NT2/D1 (cell line): Measurements from ENCODE around the gene MAGEA3.
"Not testable (repeated sequence)": the region's sequence is repeated elsewhere in the genome, so short reads cannot be mapped to it uniquely, and the experiment has no call there.

Experiments used
- DNase-seq: peaks from one replicate; pipeline ENCODE4 v3.0.0-alpha.2; 2011; ENCODE audit warnings: low read depth, low spot score
- H3K27me3 ChIP-seq: 2 replicates; pipeline ENCODE4 v1.6.0; 2011; ENCODE audit warnings: mild to moderate bottlenecking; ENCODE audit not compliant: insufficient read length, insufficient read depth
- H3K36me3 ChIP-seq: 2 replicates; pipeline ENCODE4 v1.6.1; 2011; ENCODE audit warnings: mild to moderate bottlenecking, low read length, mixed read lengths; ENCODE audit not compliant: insufficient read depth, insufficient read length
- H3K4me1 ChIP-seq: 2 replicates; pipeline ENCODE4 v1.5.1; 2011; ENCODE audit not compliant: insufficient read depth, insufficient read length
- H3K4me3 ChIP-seq: 2 replicates; pipeline ENCODE4 v1.5.1; 2011; ENCODE audit warnings: low read depth; ENCODE audit not compliant: insufficient read length
- H3K9ac ChIP-seq: 2 replicates; pipeline ENCODE4 v1.6.0; 2011; ENCODE audit warnings: low read depth; ENCODE audit not compliant: insufficient read length
- H3K9me3 ChIP-seq: 2 replicates; pipeline ENCODE4 v1.5.1; 2011; ENCODE audit warnings: mild to moderate bottlenecking, low read length; ENCODE audit not compliant: insufficient read depth
- SUZ12 ChIP-seq: IDR thresholded peaks from 2 replicates; pipeline ENCODE4 v1.6.1; 2011; ENCODE audit not compliant: insufficient read length, insufficient read depth; ENCODE audit errors: extremely low read depth
- YY1 ChIP-seq: IDR thresholded peaks from 2 replicates; pipeline ENCODE4 v1.6.1; 2011; ENCODE audit not compliant: insufficient read length, insufficient read depth
- ZNF274 ChIP-seq: IDR thresholded peaks from 2 replicates; pipeline ENCODE4 v1.6.1; 2011; ENCODE audit warnings: mild to moderate bottlenecking, low read depth, low read length

The MAGEA3 gene

GRCh38 chrX:152697952-152698931 lies at the start of gene MAGEA3:
TSS of gene MAGEA3 (plus strand) at chrX:152698794. CDS start at chrX:152700833, 2,039 bp downstream.
- H3K27me3 ChIP-seq, H3K4me1 ChIP-seq, H3K9ac ChIP-seq, H3K36me3 ChIP-seq, DNase-seq, H3K9me3 ChIP-seq, H3K4me3 ChIP-seq: not testable (repeated sequence)

GRCh38 chrX:152652060-152652459 lies 46.5 kb upstream of the MAGEA3 start:
- TF ChIP-seq SUZ12 (no peak), ZNF274 (no peak), YY1 (no peak)
- H3K4me3 ChIP-seq = no peak overlapping the region
- no peaks in the 10 kb centered on the region for H3K27me3 ChIP-seq
- no peaks in the 10 kb centered on the region for H3K4me1 ChIP-seq
- H3K9me3 ChIP-seq = no peaks in the 10 kb centered on the region
- H3K9ac ChIP-seq = no peak overlapping the region
- DNase-seq = no peak
- peaks cover 5% of the 10 kb centered on the region for H3K36me3 ChIP-seq

GRCh38 chrX:152652467-152652866 lies 46.1 kb upstream of the MAGEA3 start:
- no peaks in the 10 kb centered on the region for H3K9me3 ChIP-seq
- no peaks in the 10 kb centered on the region for H3K4me1 ChIP-seq
- no peak overlapping the region for H3K9ac ChIP-seq
- H3K27me3 ChIP-seq = no peaks in the 10 kb centered on the region
- peaks cover 3% of the 10 kb centered on the region for H3K36me3 ChIP-seq
- no peak for TF ChIP-seq ZNF274
- TF ChIP-seq YY1 = no peak
- TF ChIP-seq SUZ12 = no peak
- no peak overlapping the region for H3K4me3 ChIP-seq
- DNase-seq = no peak

GRCh38 chrX:152656087-152656486 lies 42.5 kb upstream of the MAGEA3 start:
- H3K4me1 ChIP-seq = no peaks in the 10 kb centered on the region
- no peak for DNase-seq
- no peak overlapping the region for H3K4me3 ChIP-seq
- no peaks in the 10 kb centered on the region for H3K27me3 ChIP-seq
- H3K9me3 ChIP-seq = no peaks in the 10 kb centered on the region
- no peak for TF ChIP-seq ZNF274
- TF ChIP-seq SUZ12 = no peak
- no peak for TF ChIP-seq YY1
- H3K36me3 ChIP-seq = peaks cover 3% of the 10 kb centered on the region
- H3K9ac ChIP-seq = no peak overlapping the region

GRCh38 chrX:152656890-152657289 lies 41.7 kb upstream of the MAGEA3 start:
- DNase-seq = no peak
- no peak overlapping the region for H3K9ac ChIP-seq
- no peak overlapping the region for H3K4me3 ChIP-seq
- no peaks in the 10 kb centered on the region for H3K4me1 ChIP-seq
- no peaks in the 10 kb centered on the region for H3K9me3 ChIP-seq
- H3K36me3 ChIP-seq = peaks cover 2% of the 10 kb centered on the region
- no peaks in the 10 kb centered on the region for H3K27me3 ChIP-seq
- no peak for TF ChIP-seq YY1
- no peak for TF ChIP-seq ZNF274
- TF ChIP-seq SUZ12 = no peak

- H3K27me3 ChIP-seq = no peaks in the 10 kb centered on the region
- no peaks in the 10 kb centered on the region for H3K36me3 ChIP-seq
- H3K9ac ChIP-seq = no peak overlapping the region
- no peaks in the 10 kb centered on the region for H3K9me3 ChIP-seq
- H3K4me3 ChIP-seq = no peak overlapping the region
- DNase-seq = no peak
- TF ChIP-seq SUZ12 (no peak), YY1 (no peak)
- H3K4me1 ChIP-seq = no peaks in the 10 kb centered on the region
Measured at GRCh38 chrX:152658302-152658701, 40.3 kb upstream of the MAGEA3 start.

- H3K4me1 ChIP-seq = no peaks in the 10 kb centered on the region
- H3K9me3 ChIP-seq = no peaks in the 10 kb centered on the region
- no peaks in the 10 kb centered on the region for H3K27me3 ChIP-seq
- no peak overlapping the region for H3K9ac ChIP-seq
- H3K36me3 ChIP-seq = no peaks in the 10 kb centered on the region
- TF ChIP-seq ZNF274 = no peak
- no peak for TF ChIP-seq SUZ12
- no peak for TF ChIP-seq YY1
- H3K4me3 ChIP-seq = no peak overlapping the region
- no peak for DNase-seq
Measured at GRCh38 chrX:152663086-152663485, 35.5 kb upstream of the MAGEA3 start.
